GM12875 (cell line): ENCODE data around the gene FAM168A.

Source experiments
- H3K4me3 ChIP-seq: one replicate; pipeline ENCODE4 v1.5.1; 2011; ENCODE audit warnings: low read depth, low read length, control low read depth
- CTCF ChIP-seq: IDR thresholded peaks from 2 replicates; pipeline ENCODE4 v1.5.1; 2011; ENCODE audit warnings: low read depth, mild to moderate bottlenecking, control low read depth, inconsistent platforms, low read length, moderate library complexity, borderline replicate concordance; ENCODE audit not compliant: insufficient read depth

Gene FAM168A

GRCh38 chr11:73375830-73376159, 222.1 kb downstream of the FAM168A start:
- TF ChIP-seq CTCF: no peak
- H3K4me3 ChIP-seq: peak overlapping the region; percentile 3

GRCh38 chr11:73374151-73374550, 223.8 kb downstream of the FAM168A start:
- no peak for TF ChIP-seq CTCF
- no peak overlapping the region for H3K4me3 ChIP-seq

- no peak overlapping the region for H3K4me3 ChIP-seq
- 0 out of 2 replicates have a peak, but pooled peaks have one; percentile 10 for TF ChIP-seq CTCF
Observed at GRCh38 chr11:73372375-73372993, 225.4 kb downstream of the FAM168A start.

- no peak overlapping the region for H3K4me3 ChIP-seq
- TF ChIP-seq CTCF: no peak
Observed at GRCh38 chr11:73367482-73368024, 230.4 kb downstream of the FAM168A start.

- TF ChIP-seq CTCF: no peak
- no peak overlapping the region for H3K4me3 ChIP-seq
Observed at GRCh38 chr11:73366953-73367352, 231.0 kb downstream of the FAM168A start.

- TF ChIP-seq CTCF: no peak
- H3K4me3 ChIP-seq: no peak overlapping the region
Observed at GRCh38 chr11:73366265-73366610, 231.7 kb downstream of the FAM168A start.
